Measurements from ENCODE around the gene ZC3H18.

- TF ChIP-seq CTCF (conservative IDR thresholded peaks at IDR 0.05; ENCODE audit: low read depth, low read length): no peak
- TF ChIP-seq FOS (IDR thresholded peaks at IDR 0.05; ENCODE audit: low read depth, low read length): no peak
- no peak for TF ChIP-seq CEBPB (IDR thresholded peaks at IDR 0.05; ENCODE audit: low read depth, low read length)
- no peak for TF ChIP-seq SMC3 (IDR thresholded peaks at IDR 0.05; ENCODE audit: low read depth, low read length)
- no peak for TF ChIP-seq MXI1 (IDR thresholded peaks at IDR 0.05; ENCODE audit: borderline replicate concordance, low read depth, low read length)
Observed at GRCh38 chr16:88593489-88593888, 23.3 kb downstream of the ZC3H18 start.
